ENCODE measurements around the gene INPP5A. TPM values are rescaled to one million over a fixed set of nuclear protein-coding genes. Genes with fewer than 3 reads are reported as not detected.
A peak's percentile ranks its signal among the peaks of the same experiment; 100 is the strongest.

Gene INPP5A
- total and polyA plus RNA-seq, 5 donors = 60.0 to 116 (median 97.8) TPM

GRCh38 chr10:132528064-132528691 lies 9.4 kb upstream of the INPP5A start:
- Histone ChIP-seq H3K27ac (ENCODE audit: low read length) (no peak overlapping the region), H3K27me3 (ENCODE audit: control insufficient read depth, insufficient read depth) (no peaks in the 10 kb centered on the region), H3K4me3 (ENCODE audit: low read length) (no peak overlapping the region), H3K9me3 (ENCODE audit: control insufficient read depth, low read length) (no peaks in the 10 kb centered on the region), H3K4me1 (ENCODE audit: control insufficient read depth, insufficient read depth, low read length) (no peaks in the 10 kb centered on the region)
- DNase-seq (no peak), ATAC-seq (peak in 1 of 2 donors; percentile 17)
- intact Hi-C loops (cut with DNase I) = no loop called here
- 43% methylated on average over 11 of the region's 11 CpGs for WGBS

GRCh38 chr10:132532179-132532578 lies 5.4 kb upstream of the INPP5A start:
- WGBS = 95% methylated on average over 6 of the region's 6 CpGs
- ATAC-seq (no peak), DNase-seq (no peak)
- no peaks in the 10 kb centered on the region for H3K27me3 ChIP-seq (ENCODE audit: control insufficient read depth, insufficient read depth)
- H3K4me1 ChIP-seq (ENCODE audit: control insufficient read depth, insufficient read depth, low read length) = peaks cover 4% of the 10 kb centered on the region
- no peaks in the 10 kb centered on the region for H3K9me3 ChIP-seq (ENCODE audit: control insufficient read depth, low read length)
- no peak overlapping the region for H3K4me3 ChIP-seq (ENCODE audit: low read length)
- intact Hi-C loops (cut with DNase I) = loop anchor here in 1 of 4 donors (10.0 kb wide), 1 partner anchor 67 kb away; no protein-coding TSS in a partner anchor
- no peak overlapping the region for H3K27ac ChIP-seq (ENCODE audit: low read length)

- 90% methylated on average over 14 of the region's 14 CpGs for WGBS
- DNase-seq = no peak
- Histone ChIP-seq H3K27ac (ENCODE audit: low read length) (no peak overlapping the region), H3K4me3 (ENCODE audit: low read length) (no peak overlapping the region), H3K9me3 (ENCODE audit: control insufficient read depth, low read length) (no peaks in the 10 kb centered on the region), H3K27me3 (ENCODE audit: control insufficient read depth, insufficient read depth) (no peaks in the 10 kb centered on the region), H3K4me1 (ENCODE audit: control insufficient read depth, insufficient read depth, low read length) (peaks cover 4% of the 10 kb centered on the region)
- intact Hi-C loops (cut with DNase I) = loop anchor here in 1 of 4 donors (10.0 kb wide), 1 partner anchor 68 kb away; no protein-coding TSS in a partner anchor
- no peak for ATAC-seq
These were observed 4.6 kb upstream of the INPP5A start for GRCh38 chr10:132532749-132533560.

- peaks cover 4% of the 10 kb centered on the region for H3K4me1 ChIP-seq (ENCODE audit: control insufficient read depth, insufficient read depth, low read length)
- H3K27ac ChIP-seq (ENCODE audit: low read length) = no peak overlapping the region
- ATAC-seq (no peak), DNase-seq (peak in 1 of 3 donors; percentile 42)
- H3K27me3 ChIP-seq (ENCODE audit: control insufficient read depth, insufficient read depth) = no peaks in the 10 kb centered on the region
- no peaks in the 10 kb centered on the region for H3K9me3 ChIP-seq (ENCODE audit: control insufficient read depth, low read length)
- intact Hi-C loops (cut with DNase I) = loop anchor here in 1 of 4 donors (10.0 kb wide), 1 partner anchor 69 kb away; no protein-coding TSS in a partner anchor
- no peak overlapping the region for H3K4me3 ChIP-seq (ENCODE audit: low read length)
- 87% methylated on average over 12 of the region's 12 CpGs for WGBS
These were observed 3.9 kb upstream of the INPP5A start for GRCh38 chr10:132533571-132534260.

- no peak overlapping the region for H3K4me3 ChIP-seq (ENCODE audit: low read length)
- 75% methylated on average over 8 of the region's 8 CpGs for WGBS
- ATAC-seq (no peak), DNase-seq (no peak)
- H3K27me3 ChIP-seq (ENCODE audit: control insufficient read depth, insufficient read depth) = no peaks in the 10 kb centered on the region
- peaks cover 7% of the 10 kb centered on the region for H3K4me1 ChIP-seq (ENCODE audit: control insufficient read depth, insufficient read depth, low read length)
- intact Hi-C loops (cut with DNase I) = loop anchor here in 3 of 4 donors (5.0 to 10.0 kb wide), 4 partner anchors 43 to 77 kb away; no protein-coding TSS in a partner anchor
- no peak overlapping the region for H3K27ac ChIP-seq (ENCODE audit: low read length)
- no peaks in the 10 kb centered on the region for H3K9me3 ChIP-seq (ENCODE audit: control insufficient read depth, low read length)
These were observed 3.1 kb upstream of the INPP5A start for GRCh38 chr10:132534391-132535064.

- Histone ChIP-seq H3K27ac (ENCODE audit: low read length) (no peak overlapping the region), H3K9me3 (ENCODE audit: control insufficient read depth, low read length) (no peaks in the 10 kb centered on the region), H3K4me3 (ENCODE audit: low read length) (no peak overlapping the region), H3K4me1 (ENCODE audit: control insufficient read depth, insufficient read depth, low read length) (peaks cover 7% of the 10 kb centered on the region), H3K27me3 (ENCODE audit: control insufficient read depth, insufficient read depth) (no peaks in the 10 kb centered on the region)
- DNase-seq = no peak
- 93% methylated on average over 18 of the region's 18 CpGs for WGBS
- ATAC-seq = no peak
- intact Hi-C loops (cut with DNase I) = loop anchor here in 3 of 4 donors (5.0 to 10.0 kb wide), 4 partner anchors 42 to 78 kb away; no protein-coding TSS in a partner anchor
These were observed 2.4 kb upstream of the INPP5A start for GRCh38 chr10:132535065-132535651.

DNA sequence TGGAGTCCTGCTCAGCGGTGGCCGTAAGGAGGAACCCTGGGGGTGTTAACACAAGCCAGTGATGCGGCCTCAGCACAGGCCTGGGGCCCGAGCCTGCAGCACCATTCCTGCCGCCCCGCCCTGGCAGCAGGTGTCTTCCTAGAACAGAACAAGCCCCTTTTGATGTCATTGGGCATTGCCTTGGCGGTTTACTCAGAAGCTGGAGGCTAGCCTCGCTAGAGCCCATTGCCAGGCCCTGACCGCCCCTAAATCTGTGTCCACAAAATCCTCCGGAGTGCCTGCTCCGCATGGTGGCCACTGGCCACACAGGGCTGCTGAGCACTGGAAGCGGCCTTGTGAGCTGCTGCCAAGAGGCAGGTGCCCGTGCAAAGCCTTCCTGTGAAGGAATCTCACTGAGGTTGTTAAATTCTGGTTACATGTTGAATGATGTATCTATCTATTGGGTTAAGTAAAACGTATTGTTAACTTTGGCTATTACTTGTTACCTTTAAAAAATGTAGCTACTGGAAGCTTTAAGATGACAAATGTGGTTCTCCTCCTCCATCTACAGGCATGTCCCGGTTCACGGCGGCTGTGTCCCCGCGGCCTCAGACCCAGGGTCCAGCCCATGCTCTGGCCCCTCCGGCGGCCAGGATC lies 1.2 kb upstream of the INPP5A start:
- H3K27me3 ChIP-seq (ENCODE audit: control insufficient read depth, insufficient read depth) = no peaks in the 10 kb centered on the region
- intact Hi-C loops (cut with DNase I) = loop anchor here in 3 of 4 donors (2.0 to 10.0 kb wide), 5 partner anchors 18 to 79 kb away; no protein-coding TSS in a partner anchor
- peak overlapping the region; percentile 65 for H3K27ac ChIP-seq (ENCODE audit: low read length)
- peaks cover 11% of the 10 kb centered on the region for H3K4me1 ChIP-seq (ENCODE audit: control insufficient read depth, insufficient read depth, low read length)
- peak overlapping the region; percentile 38 for H3K4me3 ChIP-seq (ENCODE audit: low read length)
- WGBS = 45% methylated on average over 21 of the region's 21 CpGs
- peak in 2 of 3 donors; percentile 61 to 65 for DNase-seq
- H3K9me3 ChIP-seq (ENCODE audit: control insufficient read depth, low read length) = no peaks in the 10 kb centered on the region
- ATAC-seq = no peak

GRCh38 chr10:132536877-132537683 lies 507 bp upstream of the INPP5A start:
- H3K27me3 ChIP-seq (ENCODE audit: control insufficient read depth, insufficient read depth) = no peaks in the 10 kb centered on the region
- H3K9me3 ChIP-seq (ENCODE audit: control insufficient read depth, low read length) = no peaks in the 10 kb centered on the region
- intact Hi-C loops (cut with DNase I) = loop anchor here in 3 of 4 donors (2.0 to 10.0 kb wide), 5 partner anchors 18 to 80 kb away; no protein-coding TSS in a partner anchor
- peak overlapping the region; percentile 65 for H3K27ac ChIP-seq (ENCODE audit: low read length)
- WGBS = under 1% methylated on average over 102 of the region's 102 CpGs
- H3K4me1 ChIP-seq (ENCODE audit: control insufficient read depth, insufficient read depth, low read length) = peaks cover 12% of the 10 kb centered on the region
- ATAC-seq = peak; percentile 96
- peak overlapping the region; percentile 38 for H3K4me3 ChIP-seq (ENCODE audit: low read length)
- peak; percentile 100 for DNase-seq
